Neural cell (in vitro differentiated cells): ENCODE measurements around the gene DRAP1.

Experiments
- CTCF ChIP-seq: fragments of 450-650 bp; IDR thresholded peaks from 2 replicates; pipeline ENCODE4 v1.5.1; 2014; ENCODE audit warnings: antibody characterized with exemption, mild to moderate bottlenecking, moderate library complexity; ENCODE audit not compliant: poor library complexity, severe bottlenecking
- EP300 ChIP-seq: fragments of 450-650 bp; conservative IDR thresholded peaks from 2 replicates; pipeline ENCODE4 v1.6.1; 2014; ENCODE audit warnings: antibody characterized with exemption, mild to moderate bottlenecking, moderate library complexity; ENCODE audit not compliant: poor library complexity, severe bottlenecking
- EZH2 ChIP-seq: fragments of 200-600, 300-800 bp; shearing (Covaris generic), sonication (generic); IDR thresholded peaks from 2 replicates; pipeline ENCODE4 v1.6.1; 2014; ENCODE audit warnings: antibody characterized with exemption, low read length, borderline replicate concordance, mild to moderate bottlenecking; ENCODE audit not compliant: insufficient read depth, poor library complexity, severe bottlenecking
- POLR2AphosphoS5 ChIP-seq: IDR thresholded peaks from 2 replicates; pipeline ENCODE4 v1.6.1; 2012
- RAD21 ChIP-seq: fragments of 450-650 bp; conservative IDR thresholded peaks from 2 replicates; pipeline ENCODE4 v1.6.1; 2014; ENCODE audit warnings: antibody characterized with exemption, mild to moderate bottlenecking, moderate library complexity
- REST ChIP-seq: IDR thresholded peaks from 2 replicates; pipeline ENCODE4 v1.6.1; 2012; ENCODE audit warnings: borderline replicate concordance
- TAF1 ChIP-seq: IDR thresholded peaks from 2 replicates; pipeline ENCODE4 v1.6.1; 2012; ENCODE audit warnings: low read depth

GRCh38 chr11:65870706-65871681 lies 48.2 kb upstream of the DRAP1 start:
- no peak for TF ChIP-seq CTCF
- TF ChIP-seq TAF1 = no peak
- TF ChIP-seq RAD21 = no peak
- TF ChIP-seq REST = no peak
- no peak for TF ChIP-seq POLR2AphosphoS5
- TF ChIP-seq EZH2 = no peak
- TF ChIP-seq EP300 = no peak
